IMR-90 (cell line): Measurements from ENCODE around the gene CFAP221. TPM values are rescaled to one million over a fixed set of nuclear protein-coding genes. Genes with fewer than 3 reads are reported as not detected.

Source experiments
- ATAC-seq: fragments of 200-7000 bp; cut with Tn5 transposase; 2 replicates; pipeline ENCODE4 v1.9.1; 2020; ENCODE audit warnings: low read depth, mild to moderate bottlenecking, moderate library complexity
- BruUV-seq: library from RNA; stranded (reverse); fragments of 400-500 nt; replicated peaks from 2 replicates; lab custom pipeline; 2021; lab: Mats Ljungman, UMichigan
- CTCF ChIA-PET: fragments of 300-600 bp; formaldehyde crosslinking; extraction: SDS; loops from one replicate; lab custom pipeline; 2021; ENCODE audit warnings: antibody characterized with exemption; lab: Yijun Ruan, JAX
- POLR2A ChIA-PET: fragments of 300-600 bp; sonication (Branson Sonifier 250); formaldehyde crosslinking; loops from one replicate; lab custom pipeline; 2022; ENCODE audit warnings: antibody characterized with exemption; ENCODE audit not compliant: unreplicated experiment; lab: Charles Lee
- DNase-seq: peaks from one replicate; pipeline ENCODE4 v3.0.0; 2013
- H2AFZ ChIP-seq: replicated peaks from 2 replicates; pipeline ENCODE3; 2013; ENCODE audit warnings: low read length, mild to moderate bottlenecking; ENCODE audit not compliant: poor library complexity
- H2AK5ac ChIP-seq: 2 replicates; pipeline ENCODE4 v1.6.1; 2013; ENCODE audit warnings: low read depth, low read length, inconsistent platforms
- H2AK9ac ChIP-seq: replicated peaks from 2 replicates; pipeline ENCODE3; 2013; ENCODE audit warnings: mild to moderate bottlenecking, low read depth, low read length, moderate library complexity; ENCODE audit not compliant: poor library complexity
- H2BK120ac ChIP-seq: 2 replicates; pipeline ENCODE4 v1.6.1; 2013; ENCODE audit warnings: low read depth, low read length, inconsistent platforms
- H2BK15ac ChIP-seq: 3 replicates; pipeline ENCODE4 v1.6.1; 2013; ENCODE audit warnings: low read depth, low read length, inconsistent platforms
- H2BK20ac ChIP-seq: 2 replicates; pipeline ENCODE4 v1.6.1; 2013; ENCODE audit warnings: low read depth, mild to moderate bottlenecking, inconsistent platforms, low read length, moderate library complexity
- H2BK5ac ChIP-seq: 2 replicates; pipeline ENCODE4 v1.6.1; 2013; ENCODE audit warnings: mild to moderate bottlenecking, low read depth, low read length, inconsistent platforms; ENCODE audit not compliant: poor library complexity, severe bottlenecking
- H3K14ac ChIP-seq: replicated peaks from 2 replicates; pipeline ENCODE4 v1.6.1; 2013; ENCODE audit warnings: low read depth, low read length, inconsistent platforms
- H3K18ac ChIP-seq: 2 replicates; pipeline ENCODE4 v1.6.1; 2013; ENCODE audit warnings: low read depth, low read length, control low read depth
- H3K23ac ChIP-seq: 2 replicates; pipeline ENCODE4 v1.6.1; 2013; ENCODE audit warnings: low read depth, low read length, inconsistent platforms
- H3K27ac ChIP-seq: 2 replicates; pipeline ENCODE4 v1.5.1; 2013; ENCODE audit warnings: mild to moderate bottlenecking, control low read depth, low read length; ENCODE audit not compliant: insufficient read depth
- H3K27me3 ChIP-seq: 2 replicates; pipeline ENCODE4 v1.6.1; 2013; ENCODE audit warnings: low read length; ENCODE audit not compliant: control insufficient read depth, insufficient read depth
- H3K36me3 ChIP-seq: 2 replicates; pipeline ENCODE4 v1.6.1; 2013; ENCODE audit warnings: low read length, mixed read lengths; ENCODE audit not compliant: control insufficient read depth, insufficient read depth
- H3K4ac ChIP-seq: 2 replicates; pipeline ENCODE4 v1.6.1; 2013; ENCODE audit warnings: low read depth, low read length, inconsistent platforms
- H3K4me1 ChIP-seq: 2 replicates; pipeline ENCODE4 v1.6.1; 2013; ENCODE audit warnings: low read length, mixed read lengths; ENCODE audit not compliant: control insufficient read depth, insufficient read depth
- H3K4me2 ChIP-seq: 2 replicates; pipeline ENCODE4 v1.6.1; 2013; ENCODE audit warnings: low read depth, mild to moderate bottlenecking, control low read depth, low read length, moderate library complexity
- H3K4me3 ChIP-seq: 2 replicates; pipeline ENCODE4 v1.5.1; 2013; ENCODE audit warnings: low read depth, mild to moderate bottlenecking, control low read depth, low read length, moderate library complexity; ENCODE audit not compliant: insufficient read depth
- H3K56ac ChIP-seq: 2 replicates; pipeline ENCODE4 v1.6.1; 2013; ENCODE audit warnings: low read length, inconsistent platforms; ENCODE audit not compliant: insufficient read depth; ENCODE audit errors: extremely low read depth
- H3K79me1 ChIP-seq, 2 experiments: 2 replicates each; pipeline ENCODE4 v1.6.1; 2013; ENCODE audit warnings: low read length in 2 of 2, inconsistent platforms in 1 of 2, low read depth in 1 of 2
- H3K9ac ChIP-seq: 2 replicates; pipeline ENCODE4 v1.6.1; 2013; ENCODE audit warnings: low read depth, low read length, control low read depth
- H3K9me1 ChIP-seq: 2 replicates; pipeline ENCODE4 v1.6.1; 2013; ENCODE audit warnings: low read length, inconsistent platforms; ENCODE audit not compliant: insufficient read depth
- H3K9me3 ChIP-seq: 2 replicates; pipeline ENCODE4 v1.6.1; 2013; ENCODE audit warnings: low read length; ENCODE audit not compliant: control insufficient read depth, insufficient read depth
- H4K20me1 ChIP-seq: 2 replicates; pipeline ENCODE4 v1.6.1; 2013; ENCODE audit warnings: low read length, inconsistent platforms; ENCODE audit not compliant: insufficient read depth
- H4K5ac ChIP-seq: 2 replicates; pipeline ENCODE4 v1.6.1; 2013; ENCODE audit warnings: mild to moderate bottlenecking, low read depth, low read length, control low read depth
- H4K8ac ChIP-seq, 2 experiments: 2 replicates each; pipeline ENCODE4 v1.6.1; 2013; ENCODE audit warnings: low read depth in 2 of 2, low read length in 2 of 2, control low read depth in 1 of 2, inconsistent platforms in 1 of 2
- H4K91ac ChIP-seq: 2 replicates; pipeline ENCODE4 v1.6.1; 2013; ENCODE audit warnings: low read depth, low read length, inconsistent platforms; ENCODE audit not compliant: insufficient read depth
- CHD1 ChIP-seq: IDR thresholded peaks from 2 replicates; pipeline ENCODE4 v1.6.1; 2012; ENCODE audit warnings: low read depth, low read length, improper control_type of control experiment
- MAFK ChIP-seq: IDR thresholded peaks from 2 replicates; pipeline ENCODE4 v1.6.1; 2012; ENCODE audit warnings: low read depth, low read length, improper control_type of control experiment
- MAZ ChIP-seq: IDR thresholded peaks from 2 replicates; pipeline ENCODE4 v1.6.1; 2012; ENCODE audit warnings: low read depth, mild to moderate bottlenecking, low read length, improper control_type of control experiment, moderate library complexity, borderline replicate concordance
- NFE2L2 ChIP-seq: fragments of 150-350 bp; IDR thresholded peaks from 2 replicates; pipeline ENCODE4 v1.6.1; 2016; ENCODE audit warnings: low read depth, mild to moderate bottlenecking, low read length
- POLR2A ChIP-seq: IDR thresholded peaks from 2 replicates; pipeline ENCODE4 v1.6.1; 2012; ENCODE audit warnings: mild to moderate bottlenecking, low read depth, low read length
- RFX5 ChIP-seq: IDR thresholded peaks from 2 replicates; pipeline ENCODE4 v1.8.0; 2012; ENCODE audit warnings: low read depth, mild to moderate bottlenecking, low read length, moderate library complexity
- USF2 ChIP-seq: fragments of 150-350 bp; IDR thresholded peaks from 2 replicates; pipeline ENCODE4 v1.6.1; 2017; ENCODE audit warnings: mild to moderate bottlenecking, antibody characterized with exemption, low read length, low read depth
- WGBS, 2 experiments: methylation state at CpG; one replicate each; pipeline versions ENCODE4 v1.1.5 to v1.1.7; 2013; ENCODE audit warnings: missing lambda C conversion rate in 2 of 2; ENCODE audit not compliant: insufficient read length in 1 of 2; ENCODE audit errors: extremely low coverage in 2 of 2; 5-methylcytosine and 5-hydroxymethylcytosine counted together
- dilution Hi-C: fragments of 300-500 bp; cut with HindIII; formaldehyde crosslinking; loops from one replicate; pipeline ENCODE4 v1.14.3; 2018; ENCODE audit warnings: low sequenced_read_pairs; ENCODE audit not compliant: unreplicated experiment
- in situ Hi-C: fragments of 300-500 bp; cut with MboI; formaldehyde crosslinking; loops from 3 replicates; pipeline ENCODE4 v1.14.3; 2019; ENCODE audit warnings: low sequenced_read_pairs, inconsistent platforms, mixed read lengths
- intact Hi-C: fragments of 100-400 bp; cut with micrococcal nuclease; formaldehyde crosslinking; loops from 2 replicates; pipeline ENCODE4 v1.10.0; 2022
- polyA plus RNA-seq, 3 experiments: library from polyadenylated mRNA; depleted of rRNA; stranded (reverse); fragments of >200 nt; gene quantifications; 2 replicates each; pipeline ENCODE4 v1.2.3, GENCODE V29; 2012; ENCODE audit warnings: low replicate concordance in 1 of 3
- total RNA-seq: library from RNA; depleted of rRNA; stranded (reverse); fragments of >200 nt; gene quantifications from 2 replicates; pipeline ENCODE4 v1.2.3, GENCODE V29; 2012
- TF ChIP-seq, protein P1 (sequence below): fragments of 150-350 bp; IDR thresholded peaks from 2 replicates; pipeline ENCODE4 v1.6.1; 2016; ENCODE audit warnings: low read depth, mild to moderate bottlenecking, low read length, moderate library complexity, borderline replicate concordance

CFAP221 gene
- total and polyA plus RNA-seq, 2 of the 4 experiments (the other 2 are of a cell fraction): not detected

- Histone ChIP-seq H3K9ac (no peak overlapping the region), H4K8ac (no peak overlapping the region), H3K23ac (no peak overlapping the region), H2BK5ac (no peak overlapping the region), H3K27ac (no peak overlapping the region), H3K18ac (no peak overlapping the region), H2AK9ac (no peak overlapping the region), H3K79me1 (no peaks in the 10 kb centered on the region), H2BK15ac (no peak overlapping the region), H2BK120ac (no peak overlapping the region), H3K14ac (no peak overlapping the region), H3K9me1 (no peaks in the 10 kb centered on the region), H4K20me1 (no peaks in the 10 kb centered on the region), H3K4me1 (no peaks in the 10 kb centered on the region), H3K4me2 (no peak overlapping the region), H3K9me3 (no peaks in the 10 kb centered on the region), H3K27me3 (peaks cover 19% of the 10 kb centered on the region), H2BK20ac (no peak overlapping the region), H3K4me3 (no peak overlapping the region), H3K4ac (no peak overlapping the region), H3K36me3 (no peaks in the 10 kb centered on the region), H2AK5ac (no peak overlapping the region), H4K91ac (no peak overlapping the region), H4K5ac (no peak overlapping the region), H3K56ac (no peak overlapping the region), H2AFZ (no peak overlapping the region)
- TF ChIP-seq CHD1 (no peak), MAFK (no peak), POLR2A (no peak), RFX5 (no peak), USF2 (no peak), MAZ (no peak), NFE2L2 (no peak)
- TF ChIP-seq, protein P1, sequence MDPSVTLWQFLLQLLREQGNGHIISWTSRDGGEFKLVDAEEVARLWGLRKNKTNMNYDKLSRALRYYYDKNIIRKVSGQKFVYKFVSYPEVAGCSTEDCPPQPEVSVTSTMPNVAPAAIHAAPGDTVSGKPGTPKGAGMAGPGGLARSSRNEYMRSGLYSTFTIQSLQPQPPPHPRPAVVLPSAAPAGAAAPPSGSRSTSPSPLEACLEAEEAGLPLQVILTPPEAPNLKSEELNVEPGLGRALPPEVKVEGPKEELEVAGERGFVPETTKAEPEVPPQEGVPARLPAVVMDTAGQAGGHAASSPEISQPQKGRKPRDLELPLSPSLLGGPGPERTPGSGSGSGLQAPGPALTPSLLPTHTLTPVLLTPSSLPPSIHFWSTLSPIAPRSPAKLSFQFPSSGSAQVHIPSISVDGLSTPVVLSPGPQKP: no peak
- CTCF ChIA-PET: no interaction called here
- no CpG with 5 or more reads among the region's 2 CpGs for WGBS, 2 experiments
- intact Hi-C loops (no loop called here), in situ Hi-C loops (no loop called here), dilution Hi-C loops (no loop called here)
- ATAC-seq (no peak), DNase-seq (no peak)
- BruUV-seq: no TSS peak
- POLR2A ChIA-PET: no interaction called here
Measured at GRCh38 chr2:119668546-119668945, 124.3 kb downstream of the CFAP221 start.
